ENCODE results near the gene TMEM174. TPM values are rescaled to one million over a fixed set of nuclear protein-coding genes. Genes with fewer than 3 reads are reported as not detected.

The TMEM174 gene
- total and polyA plus RNA-seq, 2 of the 4 experiments (the other 2 are of a cell fraction) = not detected

DNA sequence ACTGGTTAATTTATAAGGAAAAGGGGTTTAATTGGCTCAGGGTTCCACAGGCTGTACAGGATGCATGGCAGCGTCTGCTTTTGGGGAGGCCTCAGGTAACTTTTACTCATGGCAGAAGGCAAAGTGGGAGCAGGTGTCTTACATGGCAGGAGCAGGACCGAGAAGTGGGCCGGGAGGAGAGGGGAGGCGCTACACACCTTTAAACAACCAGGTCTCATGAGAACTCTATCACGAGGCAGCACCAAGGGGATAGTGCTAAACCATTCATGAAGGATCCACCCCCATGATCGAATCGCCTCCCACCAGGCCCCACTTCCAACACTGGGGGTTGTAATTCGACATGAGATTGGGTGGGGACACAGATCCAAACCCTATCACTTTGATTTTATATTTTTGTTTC is 31.0 kb upstream of the TMEM174 start:
- in situ Hi-C loops (cut with MboI; ENCODE audit: low sequenced_read_pairs) = no loop called here
- Histone ChIP-seq H3K9me3 (ENCODE audit: control insufficient read depth, insufficient read depth, low read length) (no peaks in the 10 kb centered on the region), H3K9ac (ENCODE audit: low read depth, low read length) (no peak overlapping the region), H2BK15ac (ENCODE audit: low read depth, low read length) (no peak overlapping the region), H3K36me3 (ENCODE audit: control insufficient read depth, insufficient read depth, low read length) (no peaks in the 10 kb centered on the region), H3K4ac (ENCODE audit: low read depth, low read length) (no peak overlapping the region), H2BK5ac (ENCODE audit: low read depth, low read length, poor library complexity, severe bottlenecking) (no peak overlapping the region), H3K27ac (ENCODE audit: insufficient read depth, low read length) (no peak overlapping the region), H4K91ac (ENCODE audit: insufficient read depth, low read depth, low read length) (no peak overlapping the region), H3K9me1 (ENCODE audit: insufficient read depth, low read length) (no peaks in the 10 kb centered on the region), H2BK120ac (ENCODE audit: low read depth, low read length) (no peak overlapping the region), H3K14ac (replicated peaks; ENCODE audit: low read depth, low read length) (no peak overlapping the region), H2AFZ (replicated peaks; ENCODE audit: low read length, poor library complexity) (no peak overlapping the region), H3K27me3 (ENCODE audit: control insufficient read depth, insufficient read depth, low read length) (peaks cover 9% of the 10 kb centered on the region), H4K20me1 (ENCODE audit: insufficient read depth, low read length) (no peaks in the 10 kb centered on the region), H4K5ac (ENCODE audit: low read depth, low read length) (no peak overlapping the region), H3K4me2 (ENCODE audit: low read depth, low read length) (no peak overlapping the region), H3K56ac (ENCODE audit: extremely low read depth, insufficient read depth, low read length) (no peak overlapping the region), H2AK9ac (replicated peaks; ENCODE audit: low read depth, low read length, poor library complexity) (no peak overlapping the region), H3K4me3 (ENCODE audit: insufficient read depth, low read depth, low read length) (no peak overlapping the region), H2AK5ac (ENCODE audit: low read depth, low read length) (no peak overlapping the region), H3K79me1 (ENCODE audit: low read depth in 1 of 2, low read length in 2 of 2) (no peaks in the 10 kb centered on the region), H3K18ac (ENCODE audit: low read depth, low read length) (no peak overlapping the region), H2BK20ac (ENCODE audit: low read depth, low read length) (no peak overlapping the region), H3K4me1 (ENCODE audit: control insufficient read depth, insufficient read depth, low read length) (no peaks in the 10 kb centered on the region), H4K8ac (ENCODE audit: low read depth in 2 of 2, low read length in 2 of 2) (no peak overlapping the region), H3K23ac (ENCODE audit: low read depth, low read length) (no peak overlapping the region)
- WGBS, 2 experiments (ENCODE audit: extremely low coverage in 2 of 2, insufficient read length in 1 of 2) = no CpG with 5 or more reads among the region's 8 CpGs
- ChIA-PET POLR2A (ENCODE audit: unreplicated experiment) (no interaction called here), CTCF (no interaction called here)
- dilution Hi-C loops (cut with HindIII; ENCODE audit: low sequenced_read_pairs, unreplicated experiment) = no loop called here
- intact Hi-C loops (cut with micrococcal nuclease) = no loop called here
- TF ChIP-seq, protein P1, sequence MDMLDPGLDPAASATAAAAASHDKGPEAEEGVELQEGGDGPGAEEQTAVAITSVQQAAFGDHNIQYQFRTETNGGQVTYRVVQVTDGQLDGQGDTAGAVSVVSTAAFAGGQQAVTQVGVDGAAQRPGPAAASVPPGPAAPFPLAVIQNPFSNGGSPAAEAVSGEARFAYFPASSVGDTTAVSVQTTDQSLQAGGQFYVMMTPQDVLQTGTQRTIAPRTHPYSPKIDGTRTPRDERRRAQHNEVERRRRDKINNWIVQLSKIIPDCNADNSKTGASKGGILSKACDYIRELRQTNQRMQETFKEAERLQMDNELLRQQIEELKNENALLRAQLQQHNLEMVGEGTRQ (IDR thresholded peaks at IDR 0.05; ENCODE audit: low read depth, low read length) = no peak
- TF ChIP-seq MAFK (IDR thresholded peaks at IDR 0.05; ENCODE audit: low read depth, low read length) = no peak
- no peak for TF ChIP-seq MAZ (IDR thresholded peaks at IDR 0.05; ENCODE audit: borderline replicate concordance, low read depth, low read length)
- TF ChIP-seq FOS (IDR thresholded peaks at IDR 0.05; ENCODE audit: low read depth, low read length) = no peak
- no peak for ATAC-seq (ENCODE audit: low read depth)
- no peak for DNase-seq
- no TSS peak for BruUV-seq (replicated peaks)

Data from IMR-90 (cell line).